ENCODE measurements around the gene RPTOR. TPM values are rescaled to one million over a fixed set of nuclear protein-coding genes. Genes with fewer than 3 reads are reported as not detected.
A peak's percentile ranks its signal among the peaks of the same experiment; 100 is the strongest.

RPTOR gene
- total RNA-seq, 1 experiment from 2014 or later: 66.7 TPM

GRCh38 chr17:80546267-80546666 is 1.6 kb downstream of the RPTOR start:
- no TSS peak for BruUV-seq (replicated peaks)
- peaks cover 13% of the 10 kb centered on the region for H3K4me1 Mint-ChIP-seq (ENCODE audit: low read depth, unreplicated experiment)
- Histone ChIP-seq H3K27me3 (replicated peaks; ENCODE audit: control insufficient read depth, insufficient read depth, low read length) (no peaks in the 10 kb centered on the region), H3K4me3 (ENCODE audit: low read depth, low read length) (no peak overlapping the region), H3K4me1 (peaks cover 17% of the 10 kb centered on the region; the same call in 1 of the 2 replicates), H3K9me3 (no peaks in the 10 kb centered on the region), H3K36me3 (ENCODE audit: control insufficient read depth, insufficient read depth, low read length) (no peaks in the 10 kb centered on the region)
- DNase-seq: no peak
- no peak for TF ChIP-seq CTCF (IDR thresholded peaks at IDR 0.05; ENCODE audit: insufficient read depth in 1 of 2, low read depth in 1 of 2, low read length in 1 of 2, severe bottlenecking in 1 of 2, unreplicated experiment in 1 of 2)
- no peaks in the 10 kb centered on the region for H3K9me3 Mint-ChIP-seq (ENCODE audit: unreplicated experiment)
- H3K4me3 Mint-ChIP-seq (ENCODE audit: unreplicated experiment): peak overlapping the region; percentile 93
- H3K36me3 Mint-ChIP-seq (ENCODE audit: insufficient read depth, unreplicated experiment): peaks cover 6% of the 10 kb centered on the region
- intact Hi-C loops (cut with micrococcal nuclease; ENCODE audit: unreplicated experiment): no loop called here
- H3K27me3 Mint-ChIP-seq (ENCODE audit: insufficient read depth, unreplicated experiment): no peaks in the 10 kb centered on the region
- H3K27ac Mint-ChIP-seq (ENCODE audit: unreplicated experiment): no peak overlapping the region
- ChIA-PET CTCF (no interaction called here), POLR2A (no interaction called here)

- no peak for DNase-seq
- no peaks in the 10 kb centered on the region for H3K27me3 ChIP-seq (replicated peaks; ENCODE audit: control insufficient read depth, insufficient read depth, low read length)
- intact Hi-C loops (cut with micrococcal nuclease; ENCODE audit: unreplicated experiment): no loop called here
- no peak overlapping the region for H3K4me3 ChIP-seq (ENCODE audit: low read depth, low read length)
- H3K36me3 ChIP-seq (ENCODE audit: control insufficient read depth, insufficient read depth, low read length): no peaks in the 10 kb centered on the region
- no peaks in the 10 kb centered on the region for H3K9me3 Mint-ChIP-seq (ENCODE audit: unreplicated experiment)
- ChIA-PET POLR2A (no interaction called here), CTCF (no interaction called here)
- no peaks in the 10 kb centered on the region for H3K4me1 ChIP-seq
- no peak overlapping the region for H3K4me3 Mint-ChIP-seq (ENCODE audit: unreplicated experiment)
- no peak overlapping the region for H3K27ac Mint-ChIP-seq (ENCODE audit: unreplicated experiment)
- H3K9me3 ChIP-seq: no peaks in the 10 kb centered on the region
- no TSS peak for BruUV-seq (replicated peaks)
- peaks cover 16% of the 10 kb centered on the region for H3K36me3 Mint-ChIP-seq (ENCODE audit: insufficient read depth, unreplicated experiment)
- no peaks in the 10 kb centered on the region for H3K27me3 Mint-ChIP-seq (ENCODE audit: insufficient read depth, unreplicated experiment)
- no peak for TF ChIP-seq CTCF (IDR thresholded peaks at IDR 0.05; ENCODE audit: insufficient read depth in 1 of 2, low read depth in 1 of 2, low read length in 1 of 2, severe bottlenecking in 1 of 2, unreplicated experiment in 1 of 2)
- peaks cover 7% of the 10 kb centered on the region for H3K4me1 Mint-ChIP-seq (ENCODE audit: low read depth, unreplicated experiment)
Observed at GRCh38 chr17:80552523-80552922, 7.9 kb downstream of the RPTOR start.

DNA sequence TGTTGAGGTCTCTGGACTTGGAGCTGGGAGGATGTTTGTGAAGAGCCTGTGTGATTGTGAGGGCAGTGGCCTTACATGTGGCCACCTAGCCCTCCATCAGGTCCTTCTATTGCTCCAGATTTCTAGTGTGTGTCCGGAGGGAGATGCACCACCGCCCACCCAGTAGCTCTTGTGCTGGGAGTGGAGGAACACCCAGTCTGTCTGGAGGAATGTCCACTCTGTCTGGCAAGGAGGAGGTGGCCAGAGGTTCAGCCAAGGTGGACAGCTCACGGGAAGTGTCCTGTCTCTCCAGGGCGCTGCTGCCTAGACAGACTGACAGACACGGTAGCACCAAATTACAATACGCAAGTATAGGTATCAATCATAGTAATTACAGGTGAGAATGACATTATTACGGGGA is 10.6 kb downstream of the RPTOR start:
- ChIA-PET POLR2A (no interaction called here), CTCF (interaction anchor here (0.5 kb wide), 1 partner anchor 813 kb away, joined by 3 read pairs; no protein-coding TSS in a partner anchor)
- DNase-seq: no peak
- intact Hi-C loops (cut with micrococcal nuclease; ENCODE audit: unreplicated experiment): no loop called here
- H3K27me3 ChIP-seq (replicated peaks; ENCODE audit: control insufficient read depth, insufficient read depth, low read length): no peaks in the 10 kb centered on the region
- TF ChIP-seq CTCF (IDR thresholded peaks at IDR 0.05; ENCODE audit: insufficient read depth in 1 of 2, low read depth in 1 of 2, low read length in 1 of 2, severe bottlenecking in 1 of 2, unreplicated experiment in 1 of 2): no peak
- Mint-ChIP-seq H3K36me3 (ENCODE audit: insufficient read depth, unreplicated experiment) (peaks cover 18% of the 10 kb centered on the region), H3K4me1 (ENCODE audit: low read depth, unreplicated experiment) (peaks cover 1% of the 10 kb centered on the region), H3K27ac (ENCODE audit: unreplicated experiment) (no peak overlapping the region), H3K4me3 (ENCODE audit: unreplicated experiment) (no peak overlapping the region), H3K9me3 (ENCODE audit: unreplicated experiment) (no peaks in the 10 kb centered on the region), H3K27me3 (ENCODE audit: insufficient read depth, unreplicated experiment) (no peaks in the 10 kb centered on the region)
- H3K4me1 ChIP-seq: no peaks in the 10 kb centered on the region
- no TSS peak for BruUV-seq (replicated peaks)
- no peaks in the 10 kb centered on the region for H3K9me3 ChIP-seq
- H3K4me3 ChIP-seq (ENCODE audit: low read depth, low read length): no peak overlapping the region
- no peaks in the 10 kb centered on the region for H3K36me3 ChIP-seq (ENCODE audit: control insufficient read depth, insufficient read depth, low read length)
